GM18505 (cell line): ENCODE data around the gene ULK4.
"Not testable (repeated sequence)": the region's sequence is repeated elsewhere in the genome, so short reads cannot be mapped to it uniquely, and the experiment has no call there.

Experiments
- ATAC-seq: cut with Tn5 transposase; IDR thresholded peaks from one replicate; pipeline ENCODE4 v1.9.1; 2021; ENCODE audit not compliant: unreplicated experiment
- POLR2A ChIP-seq: IDR thresholded peaks from 4 replicates; pipeline ENCODE4 v1.6.1; 2011; ENCODE audit warnings: borderline replicate concordance; ENCODE audit not compliant: insufficient read depth, insufficient read length; ENCODE audit errors: extremely low read depth

The ULK4 gene

GRCh38 chr3:41418961-41419691, 542.8 kb downstream of the ULK4 start:
- ATAC-seq = no peak
- TF ChIP-seq POLR2A = no peak

GRCh38 chr3:41417574-41417973, 544.3 kb downstream of the ULK4 start:
- no peak for TF ChIP-seq POLR2A

GRCh38 chr3:41411065-41411464, 550.8 kb downstream of the ULK4 start:
- no peak for ATAC-seq
- no peak for TF ChIP-seq POLR2A

More at GRCh38 chr3:41417574-41417973, 544.3 kb downstream of the ULK4 start:
- no peak for ATAC-seq

GRCh38 chr3:41405466-41405865, 556.4 kb downstream of the ULK4 start:
- no peak for ATAC-seq
- no peak for TF ChIP-seq POLR2A

GRCh38 chr3:41404582-41404981, 557.3 kb downstream of the ULK4 start:
- no peak for TF ChIP-seq POLR2A
- ATAC-seq = no peak

- TF ChIP-seq POLR2A = no peak
- no peak for ATAC-seq
Observed at GRCh38 chr3:41394896-41395295, 567.0 kb downstream of the ULK4 start.

GRCh38 chr3:41370765-41371535, 591.0 kb downstream of the ULK4 start:
- not testable (repeated sequence) for ATAC-seq

- no peak for TF ChIP-seq POLR2A
- ATAC-seq = no peak
Observed at GRCh38 chr3:41370307-41370706, 591.6 kb downstream of the ULK4 start.

- no peak for TF ChIP-seq POLR2A
- ATAC-seq = no peak
Observed at GRCh38 chr3:41369838-41370237, 592.1 kb downstream of the ULK4 start.

GRCh38 chr3:41365973-41366372, 595.9 kb downstream of the ULK4 start:
- no peak for ATAC-seq
- TF ChIP-seq POLR2A = no peak

GRCh38 chr3:41364736-41365135, 597.2 kb downstream of the ULK4 start:
- ATAC-seq = no peak
- TF ChIP-seq POLR2A = no peak

- no peak for TF ChIP-seq POLR2A
- no peak for ATAC-seq
Observed at GRCh38 chr3:41363830-41364523, 597.9 kb downstream of the ULK4 start.

GRCh38 chr3:41362638-41363559, 599.0 kb downstream of the ULK4 start:
- no peak for TF ChIP-seq POLR2A
- ATAC-seq = no peak
